ENCODE measurements around the gene RWDD4.

DNA sequence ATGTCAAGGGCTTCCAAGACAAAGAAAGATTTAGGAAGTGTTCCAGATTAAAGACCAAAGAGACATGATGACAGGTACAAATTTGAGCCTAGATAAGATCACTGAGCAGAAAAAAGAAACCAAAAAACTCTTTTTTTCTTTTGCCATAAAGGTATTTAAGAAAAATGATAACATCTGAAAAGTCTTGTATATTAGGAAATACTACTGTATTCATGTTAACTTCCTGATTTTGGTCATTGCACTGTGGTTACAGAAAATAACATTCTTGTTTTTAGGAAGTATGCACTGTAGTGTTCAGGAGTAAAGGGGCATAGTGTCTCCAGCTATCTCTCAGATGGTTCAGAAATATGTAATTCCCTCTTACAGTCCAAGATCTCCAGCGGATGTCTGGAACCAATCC is 37.1 kb downstream of the RWDD4 start:
- TF ChIP-seq CTCF (IDR thresholded peaks at IDR 0.05) (no peak), POLR2A (IDR thresholded peaks at IDR 0.05) (no peak)

All from esophagus squamous epithelium (tissue), 4 donors.